ENCODE measurements around the gene KCNMB2.

The KCNMB2 gene

GRCh38 chr3:178568911-178569310 is 32.7 kb downstream of the KCNMB2 start:
- H3K4me3 ChIP-seq (ENCODE audit: low read depth, low read length): no peak overlapping the region
- no peak for TF ChIP-seq CTCF (IDR thresholded peaks at IDR 0.05; ENCODE audit: borderline replicate concordance, insufficient read depth, low read depth, low read length)

- TF ChIP-seq CTCF (IDR thresholded peaks at IDR 0.05; ENCODE audit: borderline replicate concordance, insufficient read depth, low read depth, low read length): no peak
- H3K4me3 ChIP-seq (ENCODE audit: low read depth, low read length): no peak overlapping the region
Measured at GRCh38 chr3:178569826-178570225, 33.6 kb downstream of the KCNMB2 start.

GRCh38 chr3:178583963-178584575 is 47.8 kb downstream of the KCNMB2 start:
- H3K4me3 ChIP-seq (ENCODE audit: low read depth, low read length): no peak overlapping the region
- no peak for TF ChIP-seq CTCF (IDR thresholded peaks at IDR 0.05; ENCODE audit: borderline replicate concordance, insufficient read depth, low read depth, low read length)

GRCh38 chr3:178584722-178585380 is 48.6 kb downstream of the KCNMB2 start:
- H3K4me3 ChIP-seq (ENCODE audit: low read depth, low read length): no peak overlapping the region
- no peak for TF ChIP-seq CTCF (IDR thresholded peaks at IDR 0.05; ENCODE audit: borderline replicate concordance, insufficient read depth, low read depth, low read length)

GRCh38 chr3:178585454-178585853 is 49.2 kb downstream of the KCNMB2 start:
- no peak for TF ChIP-seq CTCF (IDR thresholded peaks at IDR 0.05; ENCODE audit: borderline replicate concordance, insufficient read depth, low read depth, low read length)
- H3K4me3 ChIP-seq (ENCODE audit: low read depth, low read length): no peak overlapping the region

GRCh38 chr3:178586076-178586475 is 49.8 kb downstream of the KCNMB2 start:
- TF ChIP-seq CTCF (IDR thresholded peaks at IDR 0.05; ENCODE audit: borderline replicate concordance, insufficient read depth, low read depth, low read length): no peak
- H3K4me3 ChIP-seq (ENCODE audit: low read depth, low read length): no peak overlapping the region

- TF ChIP-seq CTCF (IDR thresholded peaks at IDR 0.05; ENCODE audit: borderline replicate concordance, insufficient read depth, low read depth, low read length): no peak
- H3K4me3 ChIP-seq (ENCODE audit: low read depth, low read length): no peak overlapping the region
Measured at GRCh38 chr3:178588628-178589027, 52.4 kb downstream of the KCNMB2 start.
